GM19328 (cell line): Measurements from ENCODE around the gene FBXO3.
"Not testable (repeated sequence)": the region's sequence is repeated elsewhere in the genome, so short reads cannot be mapped to it uniquely, and the experiment has no call there.

ENCODE experiments used
- ATAC-seq: cut with Tn5 transposase; IDR thresholded peaks from one replicate; pipeline ENCODE4 v1.9.1; 2021; ENCODE audit warnings: mild to moderate bottlenecking, moderate library complexity; ENCODE audit not compliant: unreplicated experiment

Gene FBXO3

GRCh38 chr11:33773987-33774735 lies at the start of gene FBXO3:
TSS of gene FBXO3 (minus strand) at chr11:33774520. CDS start at chr11:33774497, 23 bp downstream.
- peak; percentile 74 for ATAC-seq

GRCh38 chr11:33822981-33823380 lies 48.7 kb upstream of the FBXO3 start:
- not testable (repeated sequence) for ATAC-seq

GRCh38 chr11:33819278-33820035 lies 45.1 kb upstream of the FBXO3 start:
- no peak for ATAC-seq

- no peak for ATAC-seq
Observed at GRCh38 chr11:33808228-33808828, 34.0 kb upstream of the FBXO3 start.

GRCh38 chr11:33804471-33804870 lies 30.2 kb upstream of the FBXO3 start:
- ATAC-seq = no peak

- ATAC-seq = no peak
Observed at GRCh38 chr11:33802194-33802950, 28.1 kb upstream of the FBXO3 start.

GRCh38 chr11:33801821-33802193 lies 27.5 kb upstream of the FBXO3 start:
- ATAC-seq = no peak

GRCh38 chr11:33797879-33798278 lies 23.6 kb upstream of the FBXO3 start:
- no peak for ATAC-seq

- no peak for ATAC-seq
Observed at GRCh38 chr11:33790040-33790439, 15.7 kb upstream of the FBXO3 start.

GRCh38 chr11:33788095-33788494 lies 13.8 kb upstream of the FBXO3 start:
- ATAC-seq = not testable (repeated sequence)

- no peak for ATAC-seq
Observed at GRCh38 chr11:33787076-33787475, 12.8 kb upstream of the FBXO3 start.

GRCh38 chr11:33785609-33786008 lies 11.3 kb upstream of the FBXO3 start:
- no peak for ATAC-seq

- no peak for ATAC-seq
Observed at GRCh38 chr11:33779849-33780528, 5.7 kb upstream of the FBXO3 start.

- ATAC-seq = no peak
Observed at GRCh38 chr11:33778675-33779074, 4.4 kb upstream of the FBXO3 start.

GRCh38 chr11:33777906-33778305 lies 3.6 kb upstream of the FBXO3 start:
- ATAC-seq = no peak

GRCh38 chr11:33775832-33776470 lies 1.6 kb upstream of the FBXO3 start:
- ATAC-seq = no peak

GRCh38 chr11:33775467-33775807 lies 1.1 kb upstream of the FBXO3 start:
- ATAC-seq = no peak

- no peak for ATAC-seq
Observed at GRCh38 chr11:33774736-33775466, 581 bp upstream of the FBXO3 start.

- no peak for ATAC-seq
Observed at GRCh38 chr11:33773404-33773986, 825 bp downstream of the FBXO3 start.
